Vagina (tissue), 2 donors: Measurements from ENCODE around the gene DCDC2C.

ENCODE experiments used
- CTCF ChIP-seq, 3 experiments: fragments of 450-650 bp in 2 of 3; fragments of 200-600 bp in 1 of 3; sonication (generic) in 1 of 3; IDR thresholded peaks; one replicate each; pipeline ENCODE4 v1.5.1; 2017 to 2019; ENCODE audit warnings: antibody characterized with exemption in 3 of 3, mild to moderate bottlenecking in 2 of 3, moderate library complexity in 2 of 3
- POLR2A ChIP-seq, 2 donors: fragments of 450-650 bp; IDR thresholded peaks; one replicate each; pipeline ENCODE4 v1.6.1; 2017; ENCODE audit warnings: antibody characterized with exemption in 2 of 2, mild to moderate bottlenecking in 2 of 2, moderate library complexity in 2 of 2
- POLR2AphosphoS5 ChIP-seq, 2 donors: sonication (generic); formaldehyde crosslinking; IDR thresholded peaks; one replicate each; pipeline ENCODE4 v1.9.0; 2017; ENCODE audit warnings: antibody characterized with exemption in 2 of 2, mild to moderate bottlenecking in 2 of 2, low read depth in 1 of 2; ENCODE audit not compliant: insufficient read depth in 1 of 2

DNA sequence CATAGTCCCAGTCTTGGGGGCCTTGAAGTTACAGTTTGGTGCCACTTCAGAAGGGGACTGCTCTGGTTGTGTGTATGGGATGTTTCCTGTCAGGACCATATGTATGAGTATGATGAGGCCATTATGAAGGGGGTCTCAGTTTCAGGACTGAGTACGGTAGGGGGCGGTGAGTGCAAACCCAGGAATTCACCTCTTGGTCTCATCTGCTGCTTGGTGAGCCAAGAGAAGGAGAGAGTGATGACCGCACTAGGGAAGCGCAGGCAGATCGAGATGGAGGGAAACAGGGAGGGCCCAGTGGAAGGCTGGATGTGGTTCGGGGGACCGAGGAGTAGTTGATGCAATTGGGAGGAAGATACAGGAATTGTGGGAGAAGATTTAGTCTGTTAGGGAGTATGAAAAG is 28.5 kb downstream of the DCDC2C start:
- TF ChIP-seq CTCF (IDR thresholded peaks at IDR 0.05) (no peak), POLR2A (IDR thresholded peaks at IDR 0.05) (no peak), POLR2AphosphoS5 (IDR thresholded peaks at IDR 0.05; ENCODE audit: insufficient read depth in 1 of 2, low read depth in 1 of 2) (no peak)
